Ishikawa (cell line): Measurements from ENCODE around the gene FAM81A.
A peak's percentile ranks its signal among the peaks of the same experiment; 100 is the strongest.

Source experiments
- CEBPB ChIP-seq: IDR thresholded peaks from 2 replicates; pipeline ENCODE4 v1.6.1; 2012
- CREB1 ChIP-seq: IDR thresholded peaks from 2 replicates; pipeline ENCODE4 v1.6.1; 2012; ENCODE audit warnings: low read depth
- EP300 ChIP-seq: IDR thresholded peaks from 2 replicates; pipeline ENCODE4 v1.6.1; 2012; ENCODE audit warnings: borderline replicate concordance
- FOXM1 ChIP-seq: IDR thresholded peaks from 2 replicates; pipeline ENCODE4 v1.6.1; 2012; ENCODE audit warnings: low read depth, borderline replicate concordance
- NFIC ChIP-seq: IDR thresholded peaks from 2 replicates; pipeline ENCODE4 v1.6.1; 2012
- RAD21 ChIP-seq: IDR thresholded peaks from 2 replicates; pipeline ENCODE4 v1.6.1; 2012; ENCODE audit warnings: low read depth
- REST ChIP-seq: IDR thresholded peaks from 2 replicates; pipeline ENCODE4 v1.6.1; 2012; ENCODE audit warnings: low read depth, mild to moderate bottlenecking
- TAF1 ChIP-seq: IDR thresholded peaks from 2 replicates; pipeline ENCODE4 v1.6.1; 2012; ENCODE audit warnings: low read depth, mild to moderate bottlenecking
- TCF12 ChIP-seq: IDR thresholded peaks from 2 replicates; pipeline ENCODE4 v1.6.1; 2012; ENCODE audit warnings: low read depth
- TEAD4 ChIP-seq: IDR thresholded peaks from 2 replicates; pipeline ENCODE4 v1.6.1; 2012
- YY1 ChIP-seq: IDR thresholded peaks from 2 replicates; pipeline ENCODE4 v1.6.1; 2012; ENCODE audit warnings: low read depth
- ZBTB7A ChIP-seq: IDR thresholded peaks from 2 replicates; pipeline ENCODE4 v1.6.1; 2012; ENCODE audit warnings: low read depth
- TF ChIP-seq, protein P1 (sequence below): IDR thresholded peaks from 2 replicates; pipeline ENCODE4 v1.6.1; 2012

DNA sequence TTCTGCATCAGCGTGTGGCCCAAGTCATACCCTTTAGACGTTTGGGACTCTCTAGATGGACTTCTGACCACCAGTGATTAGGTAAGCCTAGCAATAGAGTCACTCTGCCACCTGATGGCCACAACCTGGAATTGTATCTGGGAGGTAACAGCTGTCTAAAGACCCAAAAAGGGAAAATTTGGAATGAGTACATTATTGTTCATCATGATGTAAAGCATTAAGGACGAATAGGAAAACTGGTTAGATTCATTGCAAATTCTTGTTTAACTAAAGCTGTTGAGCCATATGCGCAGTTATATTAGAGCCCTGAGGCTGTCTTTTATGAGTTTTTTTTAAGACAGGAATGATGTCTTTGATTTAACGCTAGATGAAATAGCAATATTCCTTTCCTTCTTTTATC lies 63.6 kb downstream of the FAM81A start:
- TF ChIP-seq, protein P1, sequence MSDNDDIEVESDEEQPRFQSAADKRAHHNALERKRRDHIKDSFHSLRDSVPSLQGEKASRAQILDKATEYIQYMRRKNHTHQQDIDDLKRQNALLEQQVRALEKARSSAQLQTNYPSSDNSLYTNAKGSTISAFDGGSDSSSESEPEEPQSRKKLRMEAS, result no peak
- TF ChIP-seq NFIC (no peak), CREB1 (no peak), RAD21 (peak; percentile 96), TAF1 (no peak), EP300 (no peak), ZBTB7A (no peak), FOXM1 (no peak), TCF12 (no peak), CEBPB (peak; percentile 52), TEAD4 (no peak), REST (no peak), YY1 (no peak)
